Activated T-helper 1 cell treated with anti-CD3 and anti-CD28 coated beads, Interleukin-12 subunit alpha, Interleukin-12 subunit beta, Interleukin-2, Interleukin-4 antibody, amounts not matched to agents 30 ng/mL and 10 ng/mL and 1 ng/mL, durations not matched to agents 14 hours and 24 hours and 36 hours (primary cell): ENCODE results near the gene SLC44A1. TPM values are rescaled to one million over a fixed set of nuclear protein-coding genes. Genes with fewer than 3 reads are reported as not detected.

Source experiments
- DNase-seq: peaks from one replicate; pipeline ENCODE4 v3.0.0; 2021; ENCODE audit warnings: low spot score
- H3K27ac Mint-ChIP-seq: one replicate; pipeline ENCODE4 v1.8.0; 2021; ENCODE audit warnings: mild to moderate bottlenecking, mixed read lengths
- H3K27me3 Mint-ChIP-seq: one replicate; pipeline ENCODE4 v1.8.0; 2022; ENCODE audit warnings: mild to moderate bottlenecking, moderate library complexity, mixed read lengths; ENCODE audit not compliant: insufficient read depth
- H3K36me3 Mint-ChIP-seq: one replicate; pipeline ENCODE4 v1.8.0; 2021; ENCODE audit warnings: low read depth, mixed read lengths
- H3K4me1 Mint-ChIP-seq: one replicate; pipeline ENCODE4 v1.8.0; 2021; ENCODE audit warnings: low read depth, mixed read lengths
- H3K4me3 Mint-ChIP-seq: one replicate; pipeline ENCODE4 v1.8.0; 2021; ENCODE audit warnings: mild to moderate bottlenecking, moderate library complexity, mixed read lengths
- H3K9me3 Mint-ChIP-seq: one replicate; pipeline ENCODE4 v1.8.0; 2021; ENCODE audit warnings: mixed read lengths
- intact Hi-C: fragments of 100-400 bp; cut with micrococcal nuclease; formaldehyde crosslinking; loops from one replicate; pipeline ENCODE4 v1.15.1; 2024
- total RNA-seq: library from RNA; stranded (reverse); gene quantifications from 2 replicates; pipeline ENCODE4 v1.2.3, GENCODE V29; 2022

The SLC44A1 gene
- total RNA-seq, 1 donor from 2014 or later, result 3.8 TPM

DNA sequence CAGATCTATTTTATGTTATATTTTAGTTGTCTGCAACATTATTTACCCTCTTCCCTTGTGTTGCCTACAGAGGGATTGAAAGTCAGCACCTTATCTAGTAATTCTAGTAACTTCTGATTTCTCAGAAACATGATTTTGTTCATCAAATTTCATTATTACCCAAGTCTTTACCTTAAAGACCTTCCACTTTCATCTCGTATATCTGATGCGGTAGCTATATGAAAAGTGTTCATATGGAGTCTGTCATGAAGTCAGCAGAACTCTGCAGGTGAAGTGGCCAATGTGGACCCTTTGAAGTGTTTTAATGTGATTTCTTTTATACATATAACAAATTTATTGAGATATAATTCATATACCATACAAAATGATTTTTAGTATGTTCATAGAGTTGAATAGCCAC, 40.0 kb downstream of the SLC44A1 start:
- intact Hi-C loops, result no loop called here
- H3K9me3 Mint-ChIP-seq, result no peaks in the 10 kb centered on the region

DNA sequence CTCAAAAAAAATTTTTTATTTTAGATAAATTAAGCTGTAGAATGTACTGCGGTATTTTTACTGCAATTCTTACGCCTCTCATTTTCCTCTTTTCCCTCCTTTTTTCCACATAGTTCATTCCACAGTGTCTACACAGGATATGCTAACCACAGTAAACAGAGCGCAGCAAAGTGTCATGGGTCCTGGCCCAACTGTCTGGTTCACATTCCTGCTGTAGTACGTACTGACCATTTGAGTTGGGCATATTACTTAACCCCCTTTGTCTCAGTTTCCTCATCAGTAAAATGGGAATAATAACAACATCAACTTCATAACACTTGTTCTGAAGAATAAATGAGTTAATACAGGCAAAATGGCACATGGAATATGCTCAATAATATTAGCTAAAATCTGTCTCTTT, 41.6 kb downstream of the SLC44A1 start:
- no peak overlapping the region for H3K27ac Mint-ChIP-seq
- intact Hi-C loops, result no loop called here
- no peaks in the 10 kb centered on the region for H3K9me3 Mint-ChIP-seq
- H3K4me1 Mint-ChIP-seq, result no peaks in the 10 kb centered on the region
- no peak for DNase-seq
- H3K4me3 Mint-ChIP-seq, result no peak overlapping the region
- H3K27me3 Mint-ChIP-seq, result peaks cover 2% of the 10 kb centered on the region
- no peaks in the 10 kb centered on the region for H3K36me3 Mint-ChIP-seq

More for the DNA sequence above, 40.0 kb downstream of the SLC44A1 start:
- no peaks in the 10 kb centered on the region for H3K4me1 Mint-ChIP-seq
- H3K36me3 Mint-ChIP-seq, result no peaks in the 10 kb centered on the region
- peaks cover 2% of the 10 kb centered on the region for H3K27me3 Mint-ChIP-seq
- no peak overlapping the region for H3K4me3 Mint-ChIP-seq
- H3K27ac Mint-ChIP-seq, result no peak overlapping the region
- no peak for DNase-seq

DNA sequence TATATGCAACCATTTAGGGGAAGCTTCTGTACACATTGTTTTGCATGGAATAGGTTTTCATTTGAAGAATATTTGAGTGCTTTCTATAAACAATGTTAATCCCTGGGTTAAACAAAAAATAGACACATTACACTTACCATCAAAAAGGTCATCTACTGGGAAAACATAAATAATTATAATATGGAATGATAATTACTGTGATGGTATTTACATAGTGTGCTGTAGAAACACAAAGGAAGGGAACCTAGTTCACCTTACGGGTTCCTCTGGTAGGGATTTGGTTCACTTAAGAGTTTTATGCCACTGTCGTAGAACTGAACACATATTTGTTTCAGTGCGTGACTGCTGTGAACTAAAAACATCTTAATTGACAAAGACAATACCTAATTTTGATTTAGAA, 44.9 kb downstream of the SLC44A1 start:
- DNase-seq, result no peak
- Mint-ChIP-seq H3K4me1 (peaks cover 4% of the 10 kb centered on the region), H3K27me3 (peaks cover 2% of the 10 kb centered on the region), H3K4me3 (no peak overlapping the region), H3K36me3 (no peaks in the 10 kb centered on the region), H3K27ac (no peak overlapping the region), H3K9me3 (no peaks in the 10 kb centered on the region)
- intact Hi-C loops, result no loop called here

DNA sequence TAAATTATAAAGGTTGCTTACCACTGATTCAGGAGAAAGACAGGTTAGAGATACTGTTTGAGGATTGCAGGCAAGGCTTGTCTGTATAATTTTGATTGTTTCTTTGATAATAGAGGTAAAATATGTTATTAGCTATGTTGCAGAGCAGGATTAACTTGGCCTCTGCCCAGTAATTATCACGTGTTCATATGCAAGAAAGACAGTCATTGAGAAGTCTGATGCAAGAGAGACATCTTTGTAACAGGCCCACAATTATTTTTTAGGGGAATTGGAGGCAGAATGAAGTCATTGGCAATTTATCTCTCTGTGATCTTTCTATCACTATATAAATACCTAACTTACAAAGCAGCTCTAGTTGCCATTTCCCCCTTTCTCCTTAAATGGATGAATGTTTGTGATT, 46.0 kb downstream of the SLC44A1 start:
- DNase-seq, result no peak
- intact Hi-C loops, result no loop called here
- peaks cover 10% of the 10 kb centered on the region for H3K4me1 Mint-ChIP-seq
- no peaks in the 10 kb centered on the region for H3K9me3 Mint-ChIP-seq
- H3K4me3 Mint-ChIP-seq, result no peak overlapping the region
- H3K27ac Mint-ChIP-seq, result no peak overlapping the region
- peaks cover 2% of the 10 kb centered on the region for H3K27me3 Mint-ChIP-seq
- no peaks in the 10 kb centered on the region for H3K36me3 Mint-ChIP-seq

DNA sequence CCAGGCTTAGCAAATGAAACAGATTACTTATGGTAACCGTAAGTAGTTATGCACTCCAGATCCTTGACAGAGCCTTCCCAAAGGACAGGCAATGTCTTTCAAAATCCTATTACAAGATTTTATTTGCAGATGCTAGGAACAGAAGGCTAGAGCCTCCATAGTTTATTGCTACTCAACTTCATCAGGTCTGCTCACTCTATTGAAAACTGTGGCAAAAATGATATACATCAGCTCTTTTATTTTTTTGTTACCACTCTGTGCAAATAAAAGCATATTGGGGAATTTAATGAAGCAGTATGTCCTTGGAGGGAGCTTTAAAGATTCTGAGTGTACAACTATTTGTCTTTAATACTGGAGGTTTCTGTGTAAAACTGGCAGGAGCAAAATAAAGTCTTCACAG, 46.5 kb downstream of the SLC44A1 start:
- intact Hi-C loops, result no loop called here
- DNase-seq, result no peak
- Mint-ChIP-seq H3K27me3 (peaks cover 2% of the 10 kb centered on the region), H3K36me3 (no peaks in the 10 kb centered on the region), H3K9me3 (no peaks in the 10 kb centered on the region), H3K4me1 (peaks cover 10% of the 10 kb centered on the region), H3K4me3 (no peak overlapping the region), H3K27ac (no peak overlapping the region)

DNA sequence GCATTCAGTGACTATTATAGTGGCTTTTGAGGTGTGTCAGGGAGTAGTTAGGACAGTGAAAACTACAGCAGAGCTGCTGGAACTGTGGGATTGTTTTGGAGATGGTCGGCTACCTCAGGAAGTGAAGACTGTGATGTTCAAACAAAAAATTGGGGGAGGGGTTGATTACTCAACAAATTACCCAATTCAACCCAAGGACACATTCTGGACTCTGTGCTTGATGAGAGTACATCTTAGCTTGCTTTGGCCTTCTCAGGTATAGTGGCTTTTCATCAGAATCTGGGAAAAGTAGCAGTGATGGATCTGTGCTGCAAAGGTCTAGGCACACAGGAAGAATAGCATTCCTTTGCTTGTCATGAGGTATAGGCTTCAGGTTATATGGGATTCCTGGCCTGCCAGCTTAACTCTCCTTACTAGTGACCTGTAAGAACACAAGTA, 47.0 kb downstream of the SLC44A1 start:
- Mint-ChIP-seq H3K4me1 (peaks cover 10% of the 10 kb centered on the region), H3K36me3 (no peaks in the 10 kb centered on the region), H3K27me3 (peaks cover 3% of the 10 kb centered on the region), H3K4me3 (no peak overlapping the region), H3K27ac (no peak overlapping the region), H3K9me3 (no peaks in the 10 kb centered on the region)
- DNase-seq, result no peak
- intact Hi-C loops, result no loop called here

DNA sequence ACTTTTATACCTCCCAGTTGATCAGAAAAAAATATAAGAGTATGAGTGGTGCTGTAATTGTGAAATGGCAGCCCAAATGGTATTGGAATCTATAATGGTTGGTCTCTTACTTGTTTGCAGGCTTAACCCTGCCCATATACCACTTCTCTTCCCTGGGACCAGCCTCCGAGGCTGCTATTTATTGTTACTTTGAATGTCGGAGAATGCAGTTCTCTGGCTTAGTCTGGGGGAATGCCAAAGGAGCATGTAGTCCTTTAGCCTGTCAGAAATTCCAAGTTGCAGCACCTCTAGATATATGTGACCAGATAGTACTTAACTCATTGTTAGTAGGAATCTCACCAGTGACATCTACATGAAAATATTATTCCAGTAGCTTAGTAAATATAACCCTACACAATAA, 47.5 kb downstream of the SLC44A1 start:
- H3K27ac Mint-ChIP-seq, result no peak overlapping the region
- intact Hi-C loops, result no loop called here
- no peaks in the 10 kb centered on the region for H3K36me3 Mint-ChIP-seq
- peaks cover 3% of the 10 kb centered on the region for H3K27me3 Mint-ChIP-seq
- peaks cover 13% of the 10 kb centered on the region for H3K4me1 Mint-ChIP-seq
- no peak overlapping the region for H3K4me3 Mint-ChIP-seq
- no peaks in the 10 kb centered on the region for H3K9me3 Mint-ChIP-seq
- DNase-seq, result no peak

DNA sequence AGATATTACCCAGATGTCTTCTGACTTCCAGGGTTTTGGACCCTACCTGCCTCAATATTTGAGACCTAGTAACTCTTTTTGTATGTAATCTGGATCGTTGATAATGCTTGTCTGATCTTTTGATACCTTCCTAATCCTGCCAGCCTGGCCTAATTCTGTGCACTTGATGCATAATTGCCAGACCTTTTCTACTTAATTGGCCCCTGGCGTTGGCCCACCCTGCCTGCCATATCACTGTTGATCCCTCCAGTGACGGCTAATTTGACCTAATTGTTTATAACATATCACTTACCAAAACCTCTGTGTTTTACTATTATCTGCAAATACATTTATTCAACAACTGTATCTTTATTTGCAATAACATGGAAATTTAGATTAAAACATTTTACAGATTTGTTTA, 49.0 kb downstream of the SLC44A1 start:
- no peak overlapping the region for H3K4me3 Mint-ChIP-seq
- H3K4me1 Mint-ChIP-seq, result peaks cover 15% of the 10 kb centered on the region
- H3K27ac Mint-ChIP-seq, result no peak overlapping the region
- H3K27me3 Mint-ChIP-seq, result peaks cover 2% of the 10 kb centered on the region
- intact Hi-C loops, result no loop called here
- no peak for DNase-seq
- H3K9me3 Mint-ChIP-seq, result no peaks in the 10 kb centered on the region
- no peaks in the 10 kb centered on the region for H3K36me3 Mint-ChIP-seq

DNA sequence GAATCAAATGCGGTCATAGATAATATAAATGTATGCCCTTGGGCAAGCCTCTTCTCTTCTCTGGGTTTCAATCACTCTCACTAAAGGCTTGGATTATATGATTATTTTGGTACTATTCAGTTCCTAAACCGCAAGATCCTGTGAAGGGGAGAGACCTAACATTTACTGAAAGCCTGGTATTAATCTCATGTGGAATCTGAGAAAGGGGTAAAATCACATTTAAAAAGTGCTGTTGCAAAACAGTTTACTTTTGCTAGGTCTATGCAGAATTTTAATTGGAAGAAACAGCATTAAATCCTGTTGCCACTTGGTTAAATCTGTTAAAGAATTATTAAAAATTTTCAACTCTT, 50.7 kb downstream of the SLC44A1 start:
- no peak overlapping the region for H3K27ac Mint-ChIP-seq
- DNase-seq, result no peak
- H3K9me3 Mint-ChIP-seq, result no peaks in the 10 kb centered on the region
- intact Hi-C loops, result loop anchor here (5.0 kb wide), 1 partner anchor 67 kb away; no protein-coding TSS in a partner anchor
- H3K36me3 Mint-ChIP-seq, result no peaks in the 10 kb centered on the region
- H3K27me3 Mint-ChIP-seq, result peaks cover 2% of the 10 kb centered on the region
- H3K4me3 Mint-ChIP-seq, result no peak overlapping the region
- peaks cover 15% of the 10 kb centered on the region for H3K4me1 Mint-ChIP-seq

DNA sequence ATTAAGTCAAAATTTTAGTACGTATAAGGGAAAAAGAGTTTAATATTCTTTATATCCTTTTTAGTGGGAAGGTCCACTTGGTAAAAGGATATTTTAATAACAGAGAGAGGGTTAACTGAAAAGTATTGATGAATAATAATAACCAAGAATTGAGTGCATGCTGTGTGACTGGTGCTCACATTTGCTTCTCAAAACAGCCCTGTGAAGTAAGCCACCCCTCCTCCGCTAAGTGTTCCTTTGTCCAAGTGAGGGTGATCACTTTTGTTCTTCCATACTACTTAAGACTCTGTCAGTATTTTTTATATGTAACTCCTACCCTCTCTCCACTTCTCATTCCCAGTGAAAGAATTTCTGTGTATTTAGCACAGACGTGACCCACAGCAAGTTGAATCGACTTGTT, 51.5 kb downstream of the SLC44A1 start:
- Mint-ChIP-seq H3K27ac (no peak overlapping the region), H3K4me1 (peaks cover 15% of the 10 kb centered on the region), H3K27me3 (peaks cover 2% of the 10 kb centered on the region), H3K9me3 (no peaks in the 10 kb centered on the region), H3K4me3 (no peak overlapping the region), H3K36me3 (no peaks in the 10 kb centered on the region)
- DNase-seq, result no peak
- intact Hi-C loops, result loop anchor here (5.0 kb wide), 1 partner anchor 66 kb away; no protein-coding TSS in a partner anchor

DNA sequence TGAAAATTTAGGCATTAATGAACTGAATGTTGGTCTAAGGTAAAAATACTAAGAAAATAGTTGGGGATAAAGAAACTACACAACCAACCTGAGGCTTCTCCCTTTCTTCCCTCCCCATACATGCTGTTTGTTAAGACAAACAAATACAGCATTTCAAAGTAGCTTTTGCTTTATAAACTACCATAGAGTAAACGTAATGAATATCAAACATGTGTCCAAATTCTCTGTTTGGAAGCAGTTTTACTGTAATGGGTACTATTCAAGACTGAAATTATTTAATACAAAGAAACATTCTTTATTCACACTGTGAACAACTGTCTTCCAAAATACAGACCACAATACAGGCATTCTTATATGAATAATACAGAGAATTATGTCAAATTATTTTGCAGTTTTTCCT, 52.0 kb downstream of the SLC44A1 start:
- Mint-ChIP-seq H3K36me3 (no peaks in the 10 kb centered on the region), H3K27me3 (peaks cover 2% of the 10 kb centered on the region), H3K4me3 (no peak overlapping the region), H3K9me3 (no peaks in the 10 kb centered on the region), H3K4me1 (peaks cover 15% of the 10 kb centered on the region), H3K27ac (no peak overlapping the region)
- DNase-seq, result no peak
- intact Hi-C loops, result loop anchor here (5.0 kb wide), 1 partner anchor 66 kb away; no protein-coding TSS in a partner anchor

DNA sequence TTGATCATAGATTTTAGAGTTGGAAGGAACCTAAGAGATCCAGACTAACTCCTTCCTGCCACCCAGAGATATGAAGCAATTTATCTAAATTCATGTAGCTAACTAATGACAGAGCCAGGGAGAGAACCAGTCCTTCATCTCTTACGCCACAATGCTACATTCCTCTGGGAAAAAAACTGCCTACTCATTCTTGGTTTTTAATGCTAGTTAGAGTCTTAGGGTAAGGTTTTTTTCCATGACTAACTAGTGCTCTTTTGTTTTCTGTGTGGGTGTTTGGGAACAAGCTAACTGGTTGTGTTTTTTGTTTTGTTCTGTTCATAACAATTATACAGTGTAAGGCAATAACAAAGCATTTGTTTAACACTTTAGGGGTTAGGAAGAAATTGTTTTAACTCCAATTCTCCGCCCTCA, 52.4 kb downstream of the SLC44A1 start:
- peaks cover 2% of the 10 kb centered on the region for H3K27me3 Mint-ChIP-seq
- no peaks in the 10 kb centered on the region for H3K9me3 Mint-ChIP-seq
- no peak for DNase-seq
- H3K36me3 Mint-ChIP-seq, result no peaks in the 10 kb centered on the region
- intact Hi-C loops, result loop anchor here (5.0 kb wide), 1 partner anchor 65 kb away; no protein-coding TSS in a partner anchor
- H3K27ac Mint-ChIP-seq, result peak overlapping the region; percentile 14
- no peak overlapping the region for H3K4me3 Mint-ChIP-seq
- H3K4me1 Mint-ChIP-seq, result peaks cover 15% of the 10 kb centered on the region

DNA sequence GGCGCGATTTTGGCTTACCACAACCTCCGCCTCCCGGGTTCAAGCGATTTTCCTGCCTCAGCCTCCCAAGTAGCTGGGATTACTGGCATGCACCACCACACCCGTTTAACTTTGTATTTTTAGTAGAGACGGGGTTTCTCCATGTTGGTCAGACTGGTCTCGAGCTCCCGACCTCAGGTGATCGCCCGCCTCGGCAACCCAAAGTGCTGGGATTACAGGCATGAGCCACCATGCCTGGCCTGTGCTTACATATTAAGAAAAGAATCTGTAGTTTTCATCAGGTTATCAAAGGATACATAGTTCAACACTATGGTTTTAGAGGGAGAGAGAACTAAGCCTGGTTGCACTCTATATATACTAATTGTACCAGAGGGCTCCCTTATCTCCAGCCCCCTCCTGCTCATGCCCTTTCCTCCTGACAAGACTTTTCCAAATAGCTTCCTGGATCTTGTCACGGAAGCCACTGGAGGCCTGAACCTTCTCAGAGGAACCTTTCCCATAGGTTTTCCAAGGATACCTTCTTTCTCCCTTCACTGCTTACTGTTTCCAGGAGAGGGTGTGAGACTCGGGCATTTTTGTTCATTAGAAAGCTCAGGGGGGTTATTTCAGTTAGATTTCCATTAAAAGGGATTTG, 53.1 kb downstream of the SLC44A1 start:
- H3K4me3 Mint-ChIP-seq, result no peak overlapping the region

More for the DNA sequence above, 53.1 kb downstream of the SLC44A1 start:
- H3K27me3 Mint-ChIP-seq, result peaks cover 2% of the 10 kb centered on the region
- no peak overlapping the region for H3K27ac Mint-ChIP-seq
- H3K9me3 Mint-ChIP-seq, result no peaks in the 10 kb centered on the region
- H3K4me1 Mint-ChIP-seq, result peaks cover 15% of the 10 kb centered on the region
- H3K36me3 Mint-ChIP-seq, result no peaks in the 10 kb centered on the region
- intact Hi-C loops, result loop anchor here (5.0 kb wide), 1 partner anchor 65 kb away; no protein-coding TSS in a partner anchor
- DNase-seq, result no peak
